SK-N-SH (cell line): ENCODE data around the gene LSMEM2. TPM values are rescaled to one million over a fixed set of nuclear protein-coding genes. Genes with fewer than 3 reads are reported as not detected.

Experiments used
- CTCF ChIA-PET: fragments of 300-600, 350-600 bp; formaldehyde crosslinking; extraction: SDS; loops from one replicate; lab custom pipeline; 2021; lab: Yijun Ruan, JAX
- POLR2A ChIA-PET: fragments of 350-600 bp; sonication (Branson Sonifier 250); formaldehyde crosslinking; extraction: SDS; loops from one replicate; lab custom pipeline; 2020; ENCODE audit warnings: antibody characterized with exemption, inconsistent platforms; lab: Yijun Ruan, JAX
- DNase-seq: peaks from one replicate; pipeline ENCODE4 v3.0.0; 2012
- H2AFZ ChIP-seq: fragments of 200-600 bp; sonication (generic); 2 replicates; pipeline ENCODE4 v1.8.1; 2016; ENCODE audit warnings: antibody characterized with exemption, mild to moderate bottlenecking, low read depth
- H3F3A ChIP-seq: fragments of 200-600 bp; sonication (generic); replicated peaks from 2 replicates; pipeline ENCODE3; 2016; ENCODE audit warnings: antibody characterized with exemption, mild to moderate bottlenecking; ENCODE audit not compliant: insufficient read depth
- H3K27ac ChIP-seq, 2 experiments: fragments of 200-500 bp in 1 of 2; fragments of 200-600 bp in 1 of 2; sonication (Bioruptor generic) in 1 of 2; sonication (generic), shearing (Covaris generic) in 1 of 2; 2 replicates each; pipeline versions ENCODE4 v1.5.1 to v1.6.1; 2014 to 2016; ENCODE audit warnings: low read depth in 2 of 2, inconsistent platforms in 1 of 2, low read length in 1 of 2, mild to moderate bottlenecking in 1 of 2, mixed read lengths in 1 of 2
- H3K27me3 ChIP-seq: fragments of 200-600 bp; sonication (generic), shearing (Covaris generic); 2 replicates; pipeline ENCODE4 v1.6.1; 2016; ENCODE audit warnings: mixed run types; ENCODE audit not compliant: insufficient read depth
- H3K36me3 ChIP-seq, 2 experiments: fragments of 200-500 bp in 1 of 2; fragments of 200-600 bp in 1 of 2; sonication (Bioruptor generic) in 1 of 2; sonication (generic) in 1 of 2; replicated peaks in 1 of 2; 2 replicates each; pipeline versions ENCODE3 to v1.5.1; 2014 to 2016; ENCODE audit warnings: low read length in 1 of 2, mild to moderate bottlenecking in 1 of 2; ENCODE audit not compliant: insufficient read depth in 2 of 2, control insufficient read depth in 1 of 2
- H3K4me1 ChIP-seq, 2 experiments: fragments of 200-500 bp in 1 of 2; fragments of 200-600 bp in 1 of 2; sonication (Bioruptor generic) in 1 of 2; sonication (generic), shearing (Covaris generic) in 1 of 2; 2 replicates each; pipeline versions ENCODE4 v1.5.1 to v1.6.1; 2014 to 2016; ENCODE audit warnings: low read depth in 1 of 2, low read length in 1 of 2, mixed run types in 1 of 2; ENCODE audit not compliant: insufficient read depth in 2 of 2, control insufficient read depth in 1 of 2
- H3K4me2 ChIP-seq: fragments of 200-600 bp; sonication (generic), shearing (Covaris generic); 2 replicates; pipeline ENCODE4 v1.6.1; 2017; ENCODE audit warnings: mixed run types
- H3K4me3 ChIP-seq, 2 experiments: fragments of 200-500 bp in 1 of 2; fragments of 200-600 bp in 1 of 2; sonication (Bioruptor generic) in 1 of 2; sonication (generic), shearing (Covaris generic) in 1 of 2; 2 replicates each; pipeline versions ENCODE4 v1.5.1 to v1.8.1; 2014 to 2016; ENCODE audit warnings: low read depth in 2 of 2, inconsistent platforms in 1 of 2, low read length in 1 of 2, mild to moderate bottlenecking in 1 of 2, mixed read lengths in 1 of 2, moderate library complexity in 1 of 2
- H3K79me2 ChIP-seq: fragments of 200-600 bp; sonication (generic); 2 replicates; pipeline ENCODE4 v1.8.1; 2017; ENCODE audit warnings: mild to moderate bottlenecking; ENCODE audit not compliant: insufficient read depth
- H3K9ac ChIP-seq: fragments of 200-600 bp; sonication (generic); 2 replicates; pipeline ENCODE4 v1.6.1; 2017; ENCODE audit warnings: mixed run types
- H3K9me2 ChIP-seq: fragments of 200-600 bp; sonication (generic); 2 replicates; pipeline ENCODE4 v1.6.1; 2017; ENCODE audit warnings: mixed run types
- H3K9me3 ChIP-seq: fragments of 200-600 bp; sonication (generic); 2 replicates; pipeline ENCODE4 v1.6.1; 2017; ENCODE audit warnings: mixed run types, mild to moderate bottlenecking, moderate library complexity
- H4K20me1 ChIP-seq: fragments of 200-600 bp; sonication (generic); 2 replicates; pipeline ENCODE4 v1.6.1; 2017; ENCODE audit warnings: mild to moderate bottlenecking, mixed run types; ENCODE audit not compliant: insufficient read depth
- EP300 ChIP-seq, 2 experiments: IDR thresholded peaks; 2 replicates each; pipeline versions ENCODE4 v1.4.0 to v1.6.1; 2012; ENCODE audit warnings: borderline replicate concordance in 1 of 2, low read depth in 1 of 2, low read length in 1 of 2
- EZH2phosphoT487 ChIP-seq: fragments of 200-600 bp; sonication (generic); IDR thresholded peaks from 2 replicates; pipeline ENCODE4 v1.6.1; 2017; ENCODE audit warnings: low read depth, mixed run types, mild to moderate bottlenecking, antibody characterized with exemption, moderate library complexity, borderline replicate concordance
- FOSL2 ChIP-seq: IDR thresholded peaks from 2 replicates; pipeline ENCODE4 v1.4.0; 2012; ENCODE audit warnings: low read depth, mild to moderate bottlenecking, moderate library complexity, borderline replicate concordance
- FOXJ3 ChIP-seq: sonication (generic); formaldehyde crosslinking; IDR thresholded peaks from 2 replicates; pipeline ENCODE4 v1.5.1; 2020; ENCODE audit warnings: mild to moderate bottlenecking, missing genetic modification reagents
- GABPA ChIP-seq: IDR thresholded peaks from 2 replicates; pipeline ENCODE4 v1.4.0; 2012; ENCODE audit warnings: low read depth, mild to moderate bottlenecking
- RCOR1 ChIP-seq: fragments of 150-350 bp; IDR thresholded peaks from 2 replicates; pipeline ENCODE4 v1.6.1; 2017; ENCODE audit warnings: antibody characterized with exemption, low read length
- SIN3A ChIP-seq: IDR thresholded peaks from 2 replicates; pipeline ENCODE4 v1.6.1; 2012; ENCODE audit warnings: low read depth, mild to moderate bottlenecking, low read length, moderate library complexity, borderline replicate concordance
- TAF1 ChIP-seq: IDR thresholded peaks from 2 replicates; pipeline ENCODE4 v1.6.1; 2012; ENCODE audit warnings: low read depth, mild to moderate bottlenecking, low read length, moderate library complexity, borderline replicate concordance
- TCF12 ChIP-seq: IDR thresholded peaks from 2 replicates; pipeline ENCODE4 v1.4.0; 2012
- YY1 ChIP-seq: IDR thresholded peaks from 2 replicates; pipeline ENCODE4 v1.4.0; 2012; ENCODE audit warnings: low read depth, mild to moderate bottlenecking
- WGBS: methylation state at CpG from one replicate; pipeline ENCODE4 v1.1.6; 2017; ENCODE audit warnings: low lambda C conversion rate; 5-methylcytosine and 5-hydroxymethylcytosine counted together
- polyA plus RNA-seq, 3 experiments: library from polyadenylated mRNA; depleted of rRNA; stranded (reverse); fragments of >200 nt; gene quantifications; 2 replicates each; pipeline ENCODE4 v1.2.3, GENCODE V29; 2012
- TF ChIP-seq, protein P1 (sequence below): IDR thresholded peaks from 2 replicates; pipeline ENCODE4 v1.4.0; 2012; ENCODE audit warnings: low read depth, borderline replicate concordance
- TF ChIP-seq, protein P2 (sequence below): fragments of 150-350 bp; IDR thresholded peaks from 2 replicates; pipeline ENCODE4 v1.6.1; 2017; ENCODE audit warnings: antibody characterized with exemption, low read length, low read depth, borderline replicate concordance
- TF ChIP-seq, protein P3 (sequence below): fragments of 200-600 bp; sonication (generic); IDR thresholded peaks from 2 replicates; pipeline ENCODE4 v1.6.1; 2017; ENCODE audit warnings: antibody characterized with exemption, mild to moderate bottlenecking, moderate library complexity

LSMEM2 gene
- polyA plus RNA-seq, 1 of the 3 experiments (the other 2 are of a cell fraction), result 0.03 TPM

DNA sequence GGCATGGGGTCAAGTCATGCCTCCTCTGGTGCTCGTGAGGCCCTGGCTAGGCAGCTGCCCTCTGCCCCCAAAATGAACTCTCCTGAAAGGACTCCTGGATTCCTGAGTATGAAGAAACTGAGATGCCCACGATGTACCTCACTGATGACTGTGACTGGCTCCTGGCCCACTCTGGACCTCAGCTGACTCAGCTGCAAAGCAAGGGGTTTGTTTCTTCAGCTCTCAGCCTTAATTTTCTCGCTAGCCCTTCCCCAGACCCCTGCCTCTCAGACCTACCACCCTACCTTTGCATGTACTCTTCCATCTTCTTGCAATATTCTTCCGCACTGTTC lies 48.1 kb upstream of the LSMEM2 start:
- ChIA-PET CTCF (interaction anchor here (7.6 to 61.6 kb wide), 3 partner anchors 18 to 47 kb away, joined by 91 to 1375 read pairs (median 433); partner anchors contain the start of genes GNAI2, GNAT1 and LSMEM2), POLR2A (interaction anchor here (0.9 kb wide), 1 partner anchor 30 kb away, joined by 4 read pairs; no protein-coding TSS in a partner anchor)
- H3K9me2 ChIP-seq, result no peaks in the 10 kb centered on the region
- no peaks in the 10 kb centered on the region for H3K79me2 ChIP-seq
- H3K36me3 ChIP-seq, result no peaks in the 10 kb centered on the region
- no peak overlapping the region for H2AFZ ChIP-seq
- no peaks in the 10 kb centered on the region for H3K9me3 ChIP-seq
- H3K4me3 ChIP-seq, result no peak overlapping the region
- H3F3A ChIP-seq, result peaks cover 6% of the 10 kb centered on the region
- H3K4me2 ChIP-seq, result no peak overlapping the region
- no peak for TF ChIP-seq FOXJ3 (CRISPR knock-in tag)
- TF ChIP-seq, protein P1, sequence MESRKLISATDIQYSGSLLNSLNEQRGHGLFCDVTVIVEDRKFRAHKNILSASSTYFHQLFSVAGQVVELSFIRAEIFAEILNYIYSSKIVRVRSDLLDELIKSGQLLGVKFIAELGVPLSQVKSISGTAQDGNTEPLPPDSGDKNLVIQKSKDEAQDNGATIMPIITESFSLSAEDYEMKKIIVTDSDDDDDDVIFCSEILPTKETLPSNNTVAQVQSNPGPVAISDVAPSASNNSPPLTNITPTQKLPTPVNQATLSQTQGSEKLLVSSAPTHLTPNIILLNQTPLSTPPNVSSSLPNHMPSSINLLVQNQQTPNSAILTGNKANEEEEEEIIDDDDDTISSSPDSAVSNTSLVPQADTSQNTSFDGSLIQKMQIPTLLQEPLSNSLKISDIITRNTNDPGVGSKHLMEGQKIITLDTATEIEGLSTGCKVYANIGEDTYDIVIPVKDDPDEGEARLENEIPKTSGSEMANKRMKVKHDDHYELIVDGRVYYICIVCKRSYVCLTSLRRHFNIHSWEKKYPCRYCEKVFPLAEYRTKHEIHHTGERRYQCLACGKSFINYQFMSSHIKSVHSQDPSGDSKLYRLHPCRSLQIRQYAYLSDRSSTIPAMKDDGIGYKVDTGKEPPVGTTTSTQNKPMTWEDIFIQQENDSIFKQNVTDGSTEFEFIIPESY, result no peak
- no peak for TF ChIP-seq EZH2phosphoT487
- TF ChIP-seq, protein P2, sequence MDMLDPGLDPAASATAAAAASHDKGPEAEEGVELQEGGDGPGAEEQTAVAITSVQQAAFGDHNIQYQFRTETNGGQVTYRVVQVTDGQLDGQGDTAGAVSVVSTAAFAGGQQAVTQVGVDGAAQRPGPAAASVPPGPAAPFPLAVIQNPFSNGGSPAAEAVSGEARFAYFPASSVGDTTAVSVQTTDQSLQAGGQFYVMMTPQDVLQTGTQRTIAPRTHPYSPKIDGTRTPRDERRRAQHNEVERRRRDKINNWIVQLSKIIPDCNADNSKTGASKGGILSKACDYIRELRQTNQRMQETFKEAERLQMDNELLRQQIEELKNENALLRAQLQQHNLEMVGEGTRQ, result no peak
- TF ChIP-seq, protein P3, sequence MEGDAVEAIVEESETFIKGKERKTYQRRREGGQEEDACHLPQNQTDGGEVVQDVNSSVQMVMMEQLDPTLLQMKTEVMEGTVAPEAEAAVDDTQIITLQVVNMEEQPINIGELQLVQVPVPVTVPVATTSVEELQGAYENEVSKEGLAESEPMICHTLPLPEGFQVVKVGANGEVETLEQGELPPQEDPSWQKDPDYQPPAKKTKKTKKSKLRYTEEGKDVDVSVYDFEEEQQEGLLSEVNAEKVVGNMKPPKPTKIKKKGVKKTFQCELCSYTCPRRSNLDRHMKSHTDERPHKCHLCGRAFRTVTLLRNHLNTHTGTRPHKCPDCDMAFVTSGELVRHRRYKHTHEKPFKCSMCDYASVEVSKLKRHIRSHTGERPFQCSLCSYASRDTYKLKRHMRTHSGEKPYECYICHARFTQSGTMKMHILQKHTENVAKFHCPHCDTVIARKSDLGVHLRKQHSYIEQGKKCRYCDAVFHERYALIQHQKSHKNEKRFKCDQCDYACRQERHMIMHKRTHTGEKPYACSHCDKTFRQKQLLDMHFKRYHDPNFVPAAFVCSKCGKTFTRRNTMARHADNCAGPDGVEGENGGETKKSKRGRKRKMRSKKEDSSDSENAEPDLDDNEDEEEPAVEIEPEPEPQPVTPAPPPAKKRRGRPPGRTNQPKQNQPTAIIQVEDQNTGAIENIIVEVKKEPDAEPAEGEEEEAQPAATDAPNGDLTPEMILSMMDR, result no peak
- TF ChIP-seq GABPA, result no peak
- no peak for TF ChIP-seq TCF12
- no peak for TF ChIP-seq RCOR1
- no peak for TF ChIP-seq TAF1
- TF ChIP-seq SIN3A, result no peak
- TF ChIP-seq EP300 (IDR thresholded peaks at IDR 0.05; ENCODE audit: borderline replicate concordance in 1 of 2, low read depth in 1 of 2, low read length in 1 of 2), result no peak
- no peak for TF ChIP-seq YY1
- no peaks in the 10 kb centered on the region for H3K27me3 ChIP-seq
- no peak overlapping the region for H3K9ac ChIP-seq
- DNase-seq, result no peak
- 71% methylated on average over 3 of the region's 4 CpGs for WGBS
- no peak overlapping the region for H3K27ac ChIP-seq
- H3K4me1 ChIP-seq, result peaks cover 3 to 9% of the 10 kb centered on the region in 2 experiments; a peak in 1 of 4 replicates
- H4K20me1 ChIP-seq, result no peaks in the 10 kb centered on the region

DNA sequence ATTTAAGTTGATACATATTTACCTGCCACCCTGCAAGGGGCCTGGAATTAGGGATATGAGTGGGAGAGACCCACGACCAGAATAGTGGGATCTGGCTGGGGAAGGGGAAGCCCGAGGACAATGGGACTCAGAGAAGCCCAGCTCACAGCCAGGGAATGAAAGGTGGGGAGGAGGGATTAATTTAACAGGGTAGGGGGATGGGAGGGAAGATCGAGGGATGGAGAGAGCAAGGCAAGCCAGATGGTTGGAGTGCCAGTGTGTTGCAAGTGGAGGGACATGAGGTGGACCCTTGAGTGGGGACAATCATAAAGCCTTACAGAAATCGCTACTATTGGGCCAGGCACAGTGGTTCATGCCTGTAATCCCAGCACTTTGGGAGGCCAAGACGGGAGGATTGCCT lies 47.3 kb upstream of the LSMEM2 start:
- H3K79me2 ChIP-seq, result peaks cover 6% of the 10 kb centered on the region
- TF ChIP-seq GABPA (no peak), FOSL2 (no peak)
- H3F3A ChIP-seq, result peaks cover 6% of the 10 kb centered on the region
- H2AFZ ChIP-seq, result no peak overlapping the region
- 0 out of 2 replicates have a peak, but pooled peaks cover 3% of the 10 kb centered on the region for H4K20me1 ChIP-seq
- no peaks in the 10 kb centered on the region for H3K36me3 ChIP-seq
- CTCF ChIA-PET, result interaction anchor here (7.6 to 61.6 kb wide), 3 partner anchors 17 to 46 kb away, joined by 91 to 1375 read pairs (median 433); partner anchors contain the start of genes GNAI2, GNAT1 and LSMEM2
- 75% methylated on average over 5 of the region's 5 CpGs for WGBS
- no peaks in the 10 kb centered on the region for H3K9me2 ChIP-seq
- H3K27me3 ChIP-seq, result no peaks in the 10 kb centered on the region
- POLR2A ChIA-PET, result no interaction called here
- no peak overlapping the region for H3K4me3 ChIP-seq
- no peaks in the 10 kb centered on the region for H3K9me3 ChIP-seq
- no peak overlapping the region for H3K27ac ChIP-seq
- DNase-seq, result no peak
- no peak overlapping the region for H3K9ac ChIP-seq
- peaks cover 3 to 9% of the 10 kb centered on the region in 2 experiments; a peak in 1 of 4 replicates for H3K4me1 ChIP-seq
- no peak overlapping the region for H3K4me2 ChIP-seq
